DND-41 (cell line): ENCODE measurements around the gene AHSG.

Experiments
- EZH2 ChIP-seq: IDR thresholded peaks from 3 replicates; pipeline ENCODE4 v1.6.1; 2012; ENCODE audit warnings: borderline replicate concordance, low read depth, mild to moderate bottlenecking, moderate library complexity, low read length, inconsistent platforms; ENCODE audit not compliant: severe bottlenecking
- TF ChIP-seq, protein P1 (sequence below): IDR thresholded peaks from 2 replicates; pipeline ENCODE4 v1.5.1; 2012; ENCODE audit warnings: borderline replicate concordance, low read length, moderate library complexity, mild to moderate bottlenecking; ENCODE audit not compliant: poor library complexity, severe bottlenecking; ENCODE audit errors: extremely low read depth

DNA sequence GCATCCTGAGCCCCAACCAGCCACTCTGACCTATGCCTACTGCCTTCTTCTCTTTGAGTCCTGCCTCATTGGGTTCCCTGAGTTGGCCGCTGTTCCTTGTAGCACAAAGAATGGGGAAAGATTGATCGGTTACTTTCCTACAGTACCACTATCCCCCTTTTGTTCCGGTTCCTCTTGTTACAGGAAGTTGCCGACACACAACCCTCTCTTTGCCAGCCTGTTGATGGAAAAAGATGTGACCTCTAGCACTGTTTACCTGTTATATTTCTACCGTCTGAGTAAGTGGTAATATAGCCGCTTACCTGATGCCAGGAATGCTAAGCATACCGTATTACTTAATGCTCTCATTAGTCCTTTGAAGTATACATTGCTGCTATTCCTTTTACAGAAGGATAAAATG, 9.7 kb upstream of the AHSG start:
- TF ChIP-seq, protein P1, sequence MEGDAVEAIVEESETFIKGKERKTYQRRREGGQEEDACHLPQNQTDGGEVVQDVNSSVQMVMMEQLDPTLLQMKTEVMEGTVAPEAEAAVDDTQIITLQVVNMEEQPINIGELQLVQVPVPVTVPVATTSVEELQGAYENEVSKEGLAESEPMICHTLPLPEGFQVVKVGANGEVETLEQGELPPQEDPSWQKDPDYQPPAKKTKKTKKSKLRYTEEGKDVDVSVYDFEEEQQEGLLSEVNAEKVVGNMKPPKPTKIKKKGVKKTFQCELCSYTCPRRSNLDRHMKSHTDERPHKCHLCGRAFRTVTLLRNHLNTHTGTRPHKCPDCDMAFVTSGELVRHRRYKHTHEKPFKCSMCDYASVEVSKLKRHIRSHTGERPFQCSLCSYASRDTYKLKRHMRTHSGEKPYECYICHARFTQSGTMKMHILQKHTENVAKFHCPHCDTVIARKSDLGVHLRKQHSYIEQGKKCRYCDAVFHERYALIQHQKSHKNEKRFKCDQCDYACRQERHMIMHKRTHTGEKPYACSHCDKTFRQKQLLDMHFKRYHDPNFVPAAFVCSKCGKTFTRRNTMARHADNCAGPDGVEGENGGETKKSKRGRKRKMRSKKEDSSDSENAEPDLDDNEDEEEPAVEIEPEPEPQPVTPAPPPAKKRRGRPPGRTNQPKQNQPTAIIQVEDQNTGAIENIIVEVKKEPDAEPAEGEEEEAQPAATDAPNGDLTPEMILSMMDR = no peak
- TF ChIP-seq EZH2 = no peak
